Measurements from ENCODE around the gene HIVEP1.
"Not testable (repeated sequence)": the region's sequence is repeated elsewhere in the genome, so short reads cannot be mapped to it uniquely, and the experiment has no call there.

HIVEP1 gene

GRCh38 chr6:12082368-12082767 is 70.3 kb downstream of the HIVEP1 start:
- DNase-seq (ENCODE audit: low read depth in 2 of 3, low spot score in 1 of 3), result no peak

GRCh38 chr6:12083302-12083701 is 71.2 kb downstream of the HIVEP1 start:
- DNase-seq (ENCODE audit: low read depth in 2 of 3, low spot score in 1 of 3), result no peak

- no peak for DNase-seq (ENCODE audit: low read depth in 2 of 3, low spot score in 1 of 3)
Measured at GRCh38 chr6:12083763-12084162, 71.7 kb downstream of the HIVEP1 start.

DNA sequence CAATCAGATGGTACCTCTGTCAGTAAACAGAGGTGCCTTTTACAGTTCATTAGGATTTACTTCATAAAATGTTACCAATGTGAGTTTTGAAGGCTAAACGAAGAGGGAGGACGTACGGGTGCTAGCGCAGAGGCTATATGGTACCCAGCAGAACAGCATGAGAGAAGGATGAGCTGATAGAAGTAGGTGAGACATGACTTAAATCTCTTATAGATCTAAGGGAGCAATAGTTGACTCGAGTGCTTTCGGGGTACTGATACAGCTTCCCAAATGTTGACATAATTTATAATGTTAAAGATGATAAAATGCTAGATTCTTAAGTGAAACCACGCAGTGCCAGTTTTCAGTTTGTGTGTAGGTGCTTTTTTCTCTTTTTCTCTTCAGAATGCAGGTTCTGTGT is 72.6 kb downstream of the HIVEP1 start:
- no peak for DNase-seq (ENCODE audit: low read depth in 2 of 3, low spot score in 1 of 3)

GRCh38 chr6:12088531-12088930 is 76.4 kb downstream of the HIVEP1 start:
- no peak for DNase-seq (ENCODE audit: low read depth in 2 of 3, low spot score in 1 of 3)

GRCh38 chr6:12090714-12091113 is 78.6 kb downstream of the HIVEP1 start:
- DNase-seq (ENCODE audit: low read depth in 2 of 3, low spot score in 1 of 3), result no peak

- DNase-seq (ENCODE audit: low read depth in 2 of 3, low spot score in 1 of 3), result no peak
Measured at GRCh38 chr6:12092762-12093161, 80.7 kb downstream of the HIVEP1 start.

- no peak for DNase-seq (ENCODE audit: low read depth in 2 of 3, low spot score in 1 of 3)
Measured at GRCh38 chr6:12094689-12095088, 82.6 kb downstream of the HIVEP1 start.

DNA sequence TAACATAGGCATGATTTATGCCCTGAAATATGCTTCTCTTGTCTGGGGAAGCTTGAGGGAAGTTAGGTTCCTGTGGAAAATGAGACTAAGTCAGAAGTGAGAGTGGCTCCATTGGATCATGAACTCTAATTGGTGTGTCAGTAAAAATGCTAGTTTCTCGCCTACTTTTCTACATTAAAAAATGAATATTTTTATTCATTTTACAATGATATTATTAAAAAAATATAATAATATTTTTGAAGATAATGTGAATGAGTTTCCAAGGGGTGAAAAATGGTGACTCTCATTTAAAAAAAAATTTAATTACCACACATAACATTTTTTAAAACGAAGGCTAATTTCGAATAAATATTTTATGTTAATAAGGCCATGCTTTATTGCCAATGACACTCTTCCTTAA is 84.2 kb downstream of the HIVEP1 start:
- no peak for DNase-seq (ENCODE audit: low read depth in 2 of 3, low spot score in 1 of 3)

DNA sequence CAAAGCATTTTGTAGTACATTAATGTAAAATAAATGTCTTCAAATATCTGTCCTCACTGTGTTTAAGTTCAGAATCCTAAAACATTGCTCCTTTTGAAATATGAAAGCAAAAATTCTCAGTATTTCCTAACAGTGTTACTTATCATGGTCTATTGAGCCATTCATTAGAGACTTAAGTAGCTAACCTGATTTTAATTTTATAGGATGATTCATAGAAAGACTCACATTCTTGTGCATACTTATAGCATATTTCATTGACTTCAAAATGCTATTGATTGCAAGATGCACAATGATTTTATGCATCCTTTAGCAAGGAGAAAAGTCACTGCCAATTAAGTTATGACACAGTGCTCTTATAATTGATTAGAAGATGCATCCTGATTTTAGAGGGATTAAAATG is 85.7 kb downstream of the HIVEP1 start:
- no peak for DNase-seq (ENCODE audit: low read depth in 2 of 3, low spot score in 1 of 3)

DNA sequence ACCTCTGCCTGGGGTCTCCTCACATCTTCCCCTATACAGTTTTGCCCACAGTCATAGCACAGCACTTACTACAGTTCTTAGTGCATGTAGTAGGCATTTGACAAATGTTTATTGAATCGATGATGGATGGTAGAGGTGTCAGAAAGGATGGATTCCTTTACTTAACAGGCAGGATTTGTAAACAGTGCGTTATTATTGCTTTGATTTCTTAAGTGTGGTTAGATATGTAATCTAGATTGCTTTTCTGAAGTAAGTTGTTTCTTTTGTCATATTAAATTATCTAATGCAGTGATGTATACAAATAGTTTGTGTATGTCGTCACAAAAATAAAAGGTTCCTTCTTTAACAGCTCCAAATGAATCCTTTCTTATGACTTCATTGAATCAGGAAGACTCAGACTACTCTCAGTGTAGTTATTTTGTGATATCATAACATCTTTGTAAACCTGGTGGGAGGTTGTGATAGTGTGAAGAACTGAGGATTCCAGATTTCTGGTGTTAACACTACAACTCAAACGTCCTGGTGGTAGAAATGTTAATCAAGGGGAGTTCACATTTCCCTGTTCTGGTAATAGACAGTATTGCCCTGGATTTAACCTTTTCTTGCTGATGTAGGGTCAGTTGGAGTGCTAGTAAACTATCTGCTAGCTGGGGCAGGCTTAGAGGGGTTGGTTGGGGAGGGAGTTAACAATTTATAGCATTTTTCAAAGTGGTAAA is 87.7 kb downstream of the HIVEP1 start:
- DNase-seq (ENCODE audit: low read depth in 2 of 3, low spot score in 1 of 3), result no peak

GRCh38 chr6:12101048-12101447 is 88.9 kb downstream of the HIVEP1 start:
- DNase-seq (ENCODE audit: low read depth in 2 of 3, low spot score in 1 of 3), result no peak

DNA sequence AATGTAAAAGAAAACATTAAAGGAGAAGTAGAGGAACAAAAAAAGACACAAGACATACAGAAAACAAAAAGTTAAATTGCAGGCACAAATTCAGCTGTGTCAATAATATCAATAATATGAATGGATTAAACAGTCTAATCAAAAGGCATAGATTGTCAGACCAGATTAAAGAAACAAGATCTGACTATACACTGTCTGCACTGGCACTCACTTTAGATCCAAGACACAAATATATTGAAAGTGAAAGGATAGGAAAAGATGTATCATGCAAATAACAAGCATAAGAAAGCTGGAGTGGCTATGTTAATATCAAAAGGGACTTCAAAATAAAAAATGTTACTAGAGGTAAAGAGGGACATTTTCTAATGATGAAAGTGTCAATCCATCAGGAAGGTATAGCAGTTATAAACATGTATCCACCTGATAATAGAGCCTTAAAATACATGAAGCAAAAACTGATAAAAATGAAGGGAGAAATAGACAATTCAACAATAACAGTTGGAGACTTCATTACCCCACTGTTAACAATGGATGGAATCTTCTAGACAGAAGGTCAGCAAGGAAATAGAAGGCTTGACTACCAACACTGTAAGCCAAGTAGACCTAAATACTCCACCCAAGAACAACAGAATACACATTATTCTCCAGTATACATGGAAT is 89.7 kb downstream of the HIVEP1 start:
- DNase-seq (ENCODE audit: low read depth in 2 of 3, low spot score in 1 of 3), result no peak

- DNase-seq (ENCODE audit: low read depth in 2 of 3, low spot score in 1 of 3), result no peak
Measured at GRCh38 chr6:12102350-12102749, 90.2 kb downstream of the HIVEP1 start.

DNA sequence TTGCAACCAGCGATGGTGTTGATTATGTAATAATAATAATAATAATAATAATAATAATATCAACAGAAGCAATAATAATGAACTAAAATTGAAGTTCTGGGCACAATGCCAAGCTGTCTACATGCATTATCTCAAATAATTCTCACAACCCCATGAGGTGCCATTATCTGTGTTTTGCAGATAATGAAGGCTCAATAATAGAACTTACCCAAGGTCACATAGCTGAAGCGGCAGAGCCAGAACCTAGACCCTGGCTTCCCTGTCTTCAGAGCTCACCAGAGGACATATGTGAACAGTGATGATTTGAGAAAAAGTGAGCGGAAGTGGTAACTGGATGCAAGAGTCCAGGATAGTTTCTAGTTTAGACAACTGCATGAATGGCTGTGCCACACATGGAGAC is 91.0 kb downstream of the HIVEP1 start:
- DNase-seq (ENCODE audit: low read depth in 2 of 3, low spot score in 1 of 3), result no peak

GRCh38 chr6:12105271-12105670 is 93.2 kb downstream of the HIVEP1 start:
- no peak for DNase-seq (ENCODE audit: low read depth in 2 of 3, low spot score in 1 of 3)

- not testable (repeated sequence) for DNase-seq (ENCODE audit: low read depth in 2 of 3, low spot score in 1 of 3)
Measured at GRCh38 chr6:12108376-12108775, 96.3 kb downstream of the HIVEP1 start.

DNA sequence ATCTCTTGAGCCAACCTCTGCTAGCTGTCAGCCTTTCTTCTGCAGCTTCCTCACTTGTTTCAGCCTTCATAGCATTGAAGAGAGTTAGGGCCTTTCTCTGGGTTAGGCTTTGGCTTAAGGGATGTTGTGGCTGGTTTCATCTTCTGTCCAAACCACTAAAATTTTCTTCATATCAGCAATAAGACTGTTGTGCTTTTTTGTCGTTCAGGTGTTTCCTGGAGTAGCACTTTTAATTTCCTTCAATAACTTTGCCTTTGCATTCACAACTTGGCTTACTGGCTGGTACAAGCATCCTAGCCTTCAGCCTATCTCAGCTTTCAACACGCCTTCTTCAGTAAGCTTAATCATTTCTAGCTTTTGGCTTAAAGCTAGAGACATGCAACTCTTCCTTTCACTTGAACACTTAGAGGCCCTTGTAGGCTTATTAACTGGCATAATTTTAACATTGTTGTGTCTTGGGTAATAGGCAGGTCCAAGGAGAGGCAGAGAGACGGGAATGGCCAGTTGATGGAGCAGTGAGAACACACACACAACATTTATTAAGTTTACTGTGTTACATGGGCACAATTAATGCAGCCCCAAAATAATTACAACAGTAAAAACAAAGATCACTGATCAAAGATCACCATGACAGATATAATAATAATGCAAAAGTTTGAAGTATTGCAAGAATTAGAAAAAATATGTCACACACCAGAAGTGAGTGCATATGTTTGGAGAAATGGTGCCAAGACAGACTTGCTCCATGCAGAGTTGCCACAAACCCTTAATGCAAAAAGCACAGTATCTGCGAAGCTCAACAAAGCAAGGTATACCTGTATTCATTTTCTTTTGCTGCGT is 98.6 kb downstream of the HIVEP1 start:
- no peak for DNase-seq (ENCODE audit: low read depth in 2 of 3, low spot score in 1 of 3)

- DNase-seq (ENCODE audit: low read depth in 2 of 3, low spot score in 1 of 3), result no peak
Measured at GRCh38 chr6:12111363-12111670, 99.2 kb downstream of the HIVEP1 start.

- DNase-seq (ENCODE audit: low read depth in 2 of 3, low spot score in 1 of 3), result no peak
Measured at GRCh38 chr6:12112540-12113189, 100.6 kb downstream of the HIVEP1 start.

GRCh38 chr6:12113190-12113577 is 101.1 kb downstream of the HIVEP1 start:
- no peak for DNase-seq (ENCODE audit: low read depth in 2 of 3, low spot score in 1 of 3)

DNA sequence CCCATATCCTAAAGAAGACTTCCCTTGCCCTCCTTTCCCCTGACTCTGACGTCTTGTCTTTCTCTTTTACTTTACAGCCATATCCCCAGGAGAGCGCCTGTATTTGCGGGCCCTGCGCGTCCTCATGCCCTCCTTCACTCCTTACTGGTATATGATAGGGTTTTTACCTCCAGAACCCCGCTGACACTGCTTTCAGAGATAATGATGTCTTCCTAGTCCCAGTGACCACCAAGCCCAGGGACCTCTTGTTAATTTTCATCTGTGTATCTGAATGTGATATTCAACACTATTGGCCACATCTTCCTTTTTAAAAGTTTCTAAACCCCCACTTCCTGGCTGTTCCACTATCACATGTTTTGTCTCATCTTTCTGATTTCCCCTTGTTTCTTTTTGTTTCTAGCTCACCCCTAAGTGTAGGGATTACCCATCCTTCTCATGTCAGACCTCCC is 102.0 kb downstream of the HIVEP1 start:
- no peak for DNase-seq (ENCODE audit: low read depth in 2 of 3, low spot score in 1 of 3)
